C4-2B (cell line): ENCODE measurements around the gene SLC6A6.

Experiments
- CTCF ChIP-seq: fragments of 450-650 bp; conservative IDR thresholded peaks from 2 replicates; pipeline ENCODE4 v1.5.1; 2017; ENCODE audit warnings: mild to moderate bottlenecking
- ZFX ChIP-seq: fragments of 450-650 bp; IDR thresholded peaks from 2 replicates; pipeline ENCODE4 v1.6.1; 2017

DNA sequence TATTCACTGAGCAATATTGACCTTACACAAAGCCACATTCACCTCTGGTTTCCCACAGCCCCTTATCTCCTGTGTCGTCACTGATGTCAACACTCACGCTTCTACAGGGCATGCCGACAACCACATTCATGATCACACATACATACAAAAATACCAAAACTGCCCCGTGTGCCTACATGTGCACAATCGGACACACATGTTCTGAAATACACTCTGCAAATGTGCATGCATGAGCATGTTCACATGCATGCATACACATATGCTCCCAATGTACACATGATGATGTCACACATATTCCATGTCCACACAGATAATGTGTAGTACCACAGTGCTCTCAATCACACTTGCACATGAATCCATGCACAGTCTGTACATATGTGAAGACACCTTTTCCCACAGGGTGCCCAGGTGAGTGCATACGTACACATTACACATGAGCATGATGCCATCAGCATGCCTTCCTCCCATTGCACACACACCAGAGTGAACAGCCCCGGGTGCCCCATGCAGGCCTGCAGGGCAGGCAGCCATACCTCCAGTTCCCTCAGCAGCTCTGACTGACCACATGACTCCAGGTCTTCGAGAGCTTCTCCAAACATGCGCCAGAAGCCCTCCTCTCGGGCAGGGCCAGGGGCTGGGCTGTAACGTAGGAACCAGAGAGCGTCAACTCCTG, 100.8 kb downstream of the SLC6A6 start:
- no peak for TF ChIP-seq CTCF
- no peak for TF ChIP-seq ZFX
